Stimulated activated CD8-positive, alpha-beta memory T cell treated with anti-CD3 and anti-CD28 coated beads, Interleukin-7, amount 100 ng/mL, for 24 hours (primary cell): ENCODE results near the gene OR1M1.

Source experiments
- DNase-seq: peaks from one replicate; pipeline ENCODE4 v3.0.0-alpha.2; 2020; ENCODE audit warnings: low read depth

Gene OR1M1

GRCh38 chr19:9075064-9075949 lies 11.6 kb upstream of the OR1M1 start:
- DNase-seq: no peak

DNA sequence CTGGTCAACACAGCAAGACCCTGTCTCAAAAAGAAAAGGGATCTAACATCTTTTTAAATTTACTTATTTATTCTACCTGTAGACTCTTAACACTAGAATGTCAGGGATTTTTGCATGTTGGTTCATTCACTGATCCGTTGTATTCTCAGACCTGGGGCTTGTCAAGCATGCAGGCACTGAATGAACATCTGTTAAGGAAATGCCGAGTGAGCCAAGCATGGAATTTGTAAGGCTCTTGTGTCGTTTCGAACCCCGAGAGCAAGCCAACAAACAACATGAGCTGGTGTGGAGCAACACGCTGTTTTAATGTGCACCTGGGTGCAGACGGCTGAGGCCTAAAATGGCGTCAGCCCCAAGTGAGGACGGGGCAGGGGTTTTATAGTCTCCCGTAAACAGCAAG lies 10.0 kb upstream of the OR1M1 start:
- DNase-seq: no peak

GRCh38 chr19:9078651-9079050 lies 8.2 kb upstream of the OR1M1 start:
- DNase-seq: no peak

GRCh38 chr19:9107375-9107774 lies 20.5 kb downstream of the OR1M1 start, which contains the start of gene OR7G2:
TSS of gene OR7G2 (minus strand) at chr19:9107475. CDS start at chr19:9103243, 4,232 bp downstream.
- no peak for DNase-seq

DNA sequence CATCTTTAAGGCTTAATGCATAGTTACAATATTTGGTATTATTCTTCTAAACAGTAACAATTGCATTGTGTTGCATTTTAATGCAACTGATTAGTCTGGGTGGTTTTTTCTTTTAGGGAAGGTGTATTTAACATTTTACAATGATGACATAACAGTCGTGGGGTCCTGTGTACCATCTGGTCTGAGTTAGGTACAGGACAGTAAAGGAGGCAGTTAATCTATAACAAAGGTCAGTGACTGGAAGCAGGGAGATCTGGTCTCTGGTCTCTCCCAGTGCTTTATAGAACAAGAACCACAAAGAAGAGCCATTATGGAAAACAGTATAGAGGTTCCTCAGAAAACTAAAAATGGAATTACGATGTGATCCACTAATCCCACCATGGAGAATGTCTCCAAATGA lies 23.1 kb downstream of the OR1M1 start:
- no peak for DNase-seq

DNA sequence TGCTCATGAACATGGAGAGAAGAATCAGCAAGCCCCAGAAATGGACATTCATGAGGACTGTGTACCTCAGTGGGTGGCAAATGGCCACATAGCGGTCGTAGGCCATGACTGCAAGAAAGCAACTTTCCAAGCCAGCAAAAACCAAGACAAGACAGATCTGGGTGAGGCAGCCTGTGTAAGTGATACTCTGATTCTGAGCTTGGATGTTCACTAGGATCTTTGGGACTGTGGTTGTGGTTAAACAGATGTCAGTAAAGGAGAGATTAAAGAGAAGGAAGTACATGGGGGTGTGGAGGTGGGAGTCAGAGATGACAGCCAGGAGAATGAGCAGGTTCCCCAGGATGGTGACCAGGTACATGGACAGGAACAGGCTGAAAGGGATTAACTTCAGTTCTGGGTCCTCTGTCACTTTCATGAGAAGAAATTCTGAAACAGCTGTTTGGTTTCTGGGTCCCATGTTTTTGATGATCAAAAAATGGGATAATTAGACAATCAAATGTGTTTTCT lies 28.5 kb downstream of the OR1M1 start, which contains the start of gene OR7G1:
TSS of gene OR7G1 (minus strand) at position 457 of the 507 bp plus-strand sequence. CDS start at position 457, 0 bp downstream.
- no peak for DNase-seq

DNA sequence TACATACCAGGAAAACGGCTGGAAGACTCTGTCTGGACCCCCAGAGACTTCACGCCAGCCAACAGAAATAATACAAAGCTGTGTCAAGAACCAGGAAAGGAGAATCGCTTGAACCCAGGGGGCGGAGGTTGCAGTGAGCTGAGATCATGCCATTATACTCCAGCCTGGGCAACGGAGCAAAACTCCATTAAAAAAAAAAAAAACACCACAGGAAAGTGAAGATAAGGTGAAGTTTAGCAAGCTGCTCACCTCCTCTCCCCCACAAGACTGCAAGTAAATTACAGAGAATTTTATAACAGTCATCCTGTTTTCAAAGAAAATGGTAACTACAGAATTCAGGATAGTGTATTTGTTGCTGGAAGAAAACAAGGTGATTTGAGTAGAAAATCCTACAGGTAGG lies 29.7 kb downstream of the OR1M1 start:
- no peak for DNase-seq

DNA sequence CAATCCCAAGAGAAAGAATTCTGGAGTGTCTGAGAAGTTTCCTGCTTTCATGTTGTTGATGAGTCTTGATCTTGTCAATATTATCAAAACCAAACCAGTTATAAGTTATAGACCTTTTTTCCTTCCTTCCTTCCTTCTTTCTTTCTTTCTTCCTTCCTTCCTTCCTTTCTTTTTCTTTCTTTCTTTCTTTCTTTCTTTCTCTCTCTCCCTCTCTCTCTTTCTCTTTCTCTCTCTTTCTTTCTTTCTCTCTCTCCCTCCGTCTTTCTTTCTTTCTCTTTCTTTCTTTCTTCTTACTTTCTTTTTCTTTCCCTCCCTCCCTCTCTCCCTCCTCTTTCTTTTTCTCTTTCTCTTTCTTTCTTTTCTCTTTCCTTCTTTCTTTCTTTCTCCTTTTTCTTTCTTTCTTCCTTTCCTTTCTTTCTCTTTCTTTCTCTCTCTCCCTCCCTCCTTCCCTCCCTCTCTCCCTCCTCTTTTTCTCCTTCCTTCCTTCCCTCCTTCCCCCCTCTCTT lies 40.1 kb downstream of the OR1M1 start, which contains the start of gene OR7G3:
TSS of gene OR7G3 (minus strand) at position 51 of the 506 bp plus-strand sequence. CDS start at position 51, 0 bp downstream.
- DNase-seq: no peak

- DNase-seq: no peak
Measured at GRCh38 chr19:9128171-9128570, 41.3 kb downstream of the OR1M1 start.

- no peak for DNase-seq
Measured at GRCh38 chr19:9130965-9131364, 44.1 kb downstream of the OR1M1 start.

GRCh38 chr19:9132422-9132821 lies 45.6 kb downstream of the OR1M1 start:
- no peak for DNase-seq

DNA sequence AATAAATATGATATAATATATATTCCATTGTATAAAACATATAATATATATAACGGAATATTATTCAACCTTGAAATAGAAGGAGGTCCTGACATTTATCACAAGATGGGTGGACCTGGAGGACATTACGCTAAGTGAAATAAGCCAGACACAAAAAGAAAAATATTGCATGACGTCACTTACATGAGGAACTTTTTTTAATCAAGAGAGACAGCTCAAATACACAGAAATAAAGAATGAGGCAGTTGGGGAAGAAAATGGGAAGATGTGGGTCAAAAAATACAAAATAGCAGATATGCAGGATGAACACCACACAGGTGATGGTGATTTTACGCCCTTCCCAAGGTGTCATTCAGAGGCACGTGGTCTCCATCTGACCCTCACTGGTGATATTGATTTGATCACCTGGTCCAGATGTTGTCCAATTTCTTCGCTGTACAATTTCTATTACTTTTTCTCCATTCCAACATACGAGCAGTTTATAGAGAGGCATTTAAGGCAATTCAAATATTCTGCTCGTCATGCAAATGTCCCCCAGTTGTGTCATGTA lies 52.8 kb downstream of the OR1M1 start:
- DNase-seq: no peak

GRCh38 chr19:9140159-9140874 lies 53.5 kb downstream of the OR1M1 start, which contains the start of gene ZNF317:
TSS of gene ZNF317 (plus strand) at chr19:9140397. CDS start at chr19:9156017, 15,620 bp downstream.
- peak; percentile 78 for DNase-seq

DNA sequence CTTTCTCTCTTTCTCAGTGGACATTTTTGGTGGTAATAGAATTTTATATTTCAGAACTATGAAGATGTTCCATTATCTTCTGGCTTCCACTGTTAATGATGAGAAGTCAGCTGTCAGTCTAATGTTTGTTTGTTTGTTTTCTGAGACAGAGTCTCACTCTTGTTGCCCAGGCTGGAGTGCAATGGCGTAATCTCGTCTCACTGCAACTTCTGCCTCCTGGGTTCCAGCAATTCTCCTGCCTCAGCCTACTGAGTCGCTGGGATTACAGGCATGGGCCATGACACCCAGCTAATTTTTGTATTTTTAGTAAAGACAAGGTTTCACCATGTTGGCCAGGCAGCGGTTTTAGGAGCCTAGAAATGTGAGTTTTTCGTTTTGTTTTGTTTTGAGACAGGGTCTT lies 58.1 kb downstream of the OR1M1 start:
- DNase-seq: no peak
